ENCODE measurements around the gene ZBTB8A.
"Not testable (repeated sequence)": the region's sequence is repeated elsewhere in the genome, so short reads cannot be mapped to it uniquely, and the experiment has no call there.

ZBTB8A gene

DNA sequence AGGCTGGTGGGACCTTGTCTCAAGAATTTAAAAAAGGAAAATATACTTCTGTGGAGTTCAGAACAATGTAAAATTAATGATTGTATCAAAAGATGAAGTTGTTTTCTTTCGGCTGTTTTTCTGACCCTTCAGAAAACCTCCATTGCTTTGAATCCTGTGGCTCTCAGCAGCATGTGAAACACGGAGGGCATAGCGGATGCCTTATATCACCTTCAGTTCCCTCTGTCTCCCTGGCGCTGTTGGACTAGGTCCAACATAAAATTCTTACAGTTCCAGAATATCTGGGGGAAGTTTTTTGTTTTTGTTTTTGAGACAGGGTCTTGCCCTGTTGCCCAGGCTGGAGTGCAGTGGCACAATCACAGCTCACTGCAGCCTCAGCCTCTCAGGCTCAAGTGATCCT lies 7.4 kb downstream of the ZBTB8A start:
- no peaks in the 10 kb centered on the region; the same call in 1 of the 2 replicates for H3K79me2 ChIP-seq (ENCODE audit: insufficient read depth, low read depth)

DNA sequence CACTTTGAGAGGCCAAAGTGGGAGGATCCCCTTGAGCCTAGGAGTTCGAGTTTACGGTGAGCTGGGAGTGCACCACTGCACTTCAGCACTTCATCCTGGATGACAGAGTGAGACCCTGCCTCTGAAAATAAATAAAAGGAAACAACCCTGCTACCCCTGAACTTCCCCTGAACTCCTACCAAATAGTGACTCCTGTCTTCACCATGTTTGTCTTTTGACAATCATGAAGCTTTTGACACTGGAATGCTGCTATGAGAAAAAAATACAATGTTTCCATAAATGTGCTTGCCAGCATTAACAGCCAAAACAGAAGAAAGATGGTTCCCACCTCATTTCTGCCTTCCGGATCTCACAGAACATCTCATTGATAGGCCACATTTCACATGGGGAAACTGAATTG lies 10.4 kb downstream of the ZBTB8A start:
- no peak overlapping the region for H3K4me3 ChIP-seq (IDR thresholded peaks at IDR 0.05; ENCODE audit: insufficient read depth, low read depth, low read length)
- TF ChIP-seq, protein P1, sequence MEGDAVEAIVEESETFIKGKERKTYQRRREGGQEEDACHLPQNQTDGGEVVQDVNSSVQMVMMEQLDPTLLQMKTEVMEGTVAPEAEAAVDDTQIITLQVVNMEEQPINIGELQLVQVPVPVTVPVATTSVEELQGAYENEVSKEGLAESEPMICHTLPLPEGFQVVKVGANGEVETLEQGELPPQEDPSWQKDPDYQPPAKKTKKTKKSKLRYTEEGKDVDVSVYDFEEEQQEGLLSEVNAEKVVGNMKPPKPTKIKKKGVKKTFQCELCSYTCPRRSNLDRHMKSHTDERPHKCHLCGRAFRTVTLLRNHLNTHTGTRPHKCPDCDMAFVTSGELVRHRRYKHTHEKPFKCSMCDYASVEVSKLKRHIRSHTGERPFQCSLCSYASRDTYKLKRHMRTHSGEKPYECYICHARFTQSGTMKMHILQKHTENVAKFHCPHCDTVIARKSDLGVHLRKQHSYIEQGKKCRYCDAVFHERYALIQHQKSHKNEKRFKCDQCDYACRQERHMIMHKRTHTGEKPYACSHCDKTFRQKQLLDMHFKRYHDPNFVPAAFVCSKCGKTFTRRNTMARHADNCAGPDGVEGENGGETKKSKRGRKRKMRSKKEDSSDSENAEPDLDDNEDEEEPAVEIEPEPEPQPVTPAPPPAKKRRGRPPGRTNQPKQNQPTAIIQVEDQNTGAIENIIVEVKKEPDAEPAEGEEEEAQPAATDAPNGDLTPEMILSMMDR (conservative IDR thresholded peaks at IDR 0.05; ENCODE audit: low read depth, low read length) = no peak
- no peaks in the 10 kb centered on the region for H3K79me2 ChIP-seq (ENCODE audit: insufficient read depth, low read depth)
- no peak overlapping the region for H3K27ac ChIP-seq
- no peaks in the 10 kb centered on the region for H4K20me1 ChIP-seq (ENCODE audit: insufficient read depth)
- H2AFZ ChIP-seq (ENCODE audit: low read depth) = no peak overlapping the region
- H3K9ac ChIP-seq = no peak overlapping the region
- no peaks in the 10 kb centered on the region for H3K36me3 ChIP-seq (ENCODE audit: insufficient read depth)
- no peaks in the 10 kb centered on the region for H3K27me3 ChIP-seq (ENCODE audit: insufficient read depth, low read depth)
- no peaks in the 10 kb centered on the region for H3K4me1 ChIP-seq (ENCODE audit: low read depth, poor library complexity, severe bottlenecking)
- no peak overlapping the region for H3K4me2 ChIP-seq

More for the DNA sequence above, 7.4 kb downstream of the ZBTB8A start:
- no peak overlapping the region for H3K9ac ChIP-seq
- no peaks in the 10 kb centered on the region for H3K27me3 ChIP-seq (ENCODE audit: insufficient read depth, low read depth)
- no peaks in the 10 kb centered on the region for H3K4me1 ChIP-seq (ENCODE audit: low read depth, poor library complexity, severe bottlenecking)
- H2AFZ ChIP-seq (ENCODE audit: low read depth) = no peak overlapping the region
- no peaks in the 10 kb centered on the region for H4K20me1 ChIP-seq (ENCODE audit: insufficient read depth)
- TF ChIP-seq, protein P1 (conservative IDR thresholded peaks at IDR 0.05; ENCODE audit: low read depth, low read length) = no peak
- no peak overlapping the region for H3K4me2 ChIP-seq
- no peak overlapping the region for H3K27ac ChIP-seq
- no peaks in the 10 kb centered on the region for H3K36me3 ChIP-seq (ENCODE audit: insufficient read depth)
- H3K4me3 ChIP-seq (IDR thresholded peaks at IDR 0.05; ENCODE audit: insufficient read depth, low read depth, low read length) = no peak overlapping the region

DNA sequence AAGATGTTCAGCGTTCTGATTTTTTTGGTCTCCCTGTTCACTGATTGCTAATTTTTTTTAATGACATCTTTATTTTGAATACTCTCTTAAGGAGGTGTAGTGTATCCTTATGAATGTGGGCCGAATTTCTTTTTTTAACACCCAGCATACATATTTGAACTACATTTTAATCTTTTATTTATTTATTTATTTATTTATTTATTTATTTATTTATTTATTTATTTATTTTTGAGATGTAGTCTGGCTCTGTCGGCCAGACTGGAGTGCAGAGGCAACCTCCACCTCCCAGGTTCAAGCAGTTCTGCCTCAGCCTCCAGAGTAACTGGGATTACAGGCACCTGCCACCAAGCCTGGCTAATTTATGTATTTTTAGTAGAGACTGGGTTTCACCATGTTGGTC lies 15.1 kb downstream of the ZBTB8A start:
- no peak overlapping the region for H3K4me3 ChIP-seq (IDR thresholded peaks at IDR 0.05; ENCODE audit: insufficient read depth, low read depth, low read length)
- no peaks in the 10 kb centered on the region for H3K36me3 ChIP-seq (ENCODE audit: insufficient read depth)
- no peaks in the 10 kb centered on the region for H3K4me1 ChIP-seq (ENCODE audit: low read depth, poor library complexity, severe bottlenecking)
- no peaks in the 10 kb centered on the region for H4K20me1 ChIP-seq (ENCODE audit: insufficient read depth)
- no peaks in the 10 kb centered on the region for H3K79me2 ChIP-seq (ENCODE audit: insufficient read depth, low read depth)
- no peak overlapping the region for H3K9ac ChIP-seq
- H3K4me2 ChIP-seq = no peak overlapping the region
- H3K27me3 ChIP-seq (ENCODE audit: insufficient read depth, low read depth) = no peaks in the 10 kb centered on the region
- H3K27ac ChIP-seq = no peak overlapping the region
- TF ChIP-seq, protein P1 (conservative IDR thresholded peaks at IDR 0.05; ENCODE audit: low read depth, low read length) = no peak
- H2AFZ ChIP-seq (ENCODE audit: low read depth) = no peak overlapping the region

DNA sequence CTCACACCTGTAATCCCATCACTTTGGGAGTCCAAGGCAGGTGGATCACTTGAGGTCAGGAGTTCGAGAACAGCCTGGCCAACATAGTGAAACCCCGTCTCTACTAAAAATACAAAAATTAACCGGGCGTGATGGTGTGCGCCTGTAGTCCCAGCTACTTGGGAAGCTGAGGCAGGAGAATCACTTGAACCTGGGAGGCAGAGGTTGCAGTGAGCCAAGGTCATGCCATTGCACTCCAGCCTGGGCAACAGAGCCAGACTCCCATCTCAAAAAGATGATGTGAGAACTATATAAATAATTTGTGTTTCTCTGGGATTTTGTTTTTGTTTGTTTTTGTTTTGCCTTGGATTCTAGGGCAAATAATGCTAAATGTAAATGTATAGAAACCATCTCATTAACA lies 17.8 kb downstream of the ZBTB8A start:
- not testable (repeated sequence) for H4K20me1 ChIP-seq (ENCODE audit: insufficient read depth); H3K27ac ChIP-seq; H3K79me2 ChIP-seq (ENCODE audit: insufficient read depth, low read depth); H3K27me3 ChIP-seq (ENCODE audit: insufficient read depth, low read depth); H2AFZ ChIP-seq (ENCODE audit: low read depth); H3K4me3 ChIP-seq (IDR thresholded peaks at IDR 0.05; ENCODE audit: insufficient read depth, low read depth, low read length); H3K4me1 ChIP-seq (ENCODE audit: low read depth, poor library complexity, severe bottlenecking); H3K9ac ChIP-seq; H3K36me3 ChIP-seq (ENCODE audit: insufficient read depth); H3K4me2 ChIP-seq

DNA sequence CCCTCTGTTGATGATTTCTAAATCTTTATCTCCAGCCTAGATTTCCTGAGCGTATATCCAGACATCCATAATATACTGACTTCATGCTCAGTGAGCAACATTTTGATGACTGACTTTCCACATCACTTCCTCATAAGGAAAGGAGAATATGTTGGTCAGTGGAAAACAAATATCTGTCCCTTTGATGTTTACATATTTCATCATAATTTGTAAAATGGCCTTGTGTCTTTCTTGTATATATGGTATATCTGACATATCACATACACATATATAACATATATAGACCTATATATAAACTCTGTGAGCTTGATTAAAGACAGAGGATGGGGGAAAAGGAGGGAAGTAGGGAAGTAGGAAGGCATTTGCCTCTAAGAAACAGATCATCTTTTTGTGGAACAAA lies 18.6 kb downstream of the ZBTB8A start:
- H3K36me3 ChIP-seq (ENCODE audit: insufficient read depth) = no peaks in the 10 kb centered on the region
- H3K9ac ChIP-seq = no peak overlapping the region
- no peaks in the 10 kb centered on the region for H3K79me2 ChIP-seq (ENCODE audit: insufficient read depth, low read depth)
- no peaks in the 10 kb centered on the region for H3K4me1 ChIP-seq (ENCODE audit: low read depth, poor library complexity, severe bottlenecking)
- H3K4me2 ChIP-seq = no peak overlapping the region
- H3K27ac ChIP-seq = no peak overlapping the region
- TF ChIP-seq, protein P1 (conservative IDR thresholded peaks at IDR 0.05; ENCODE audit: low read depth, low read length) = no peak
- no peak overlapping the region for H3K4me3 ChIP-seq (IDR thresholded peaks at IDR 0.05; ENCODE audit: insufficient read depth, low read depth, low read length)
- no peak overlapping the region for H2AFZ ChIP-seq (ENCODE audit: low read depth)
- H4K20me1 ChIP-seq (ENCODE audit: insufficient read depth) = no peaks in the 10 kb centered on the region
- H3K27me3 ChIP-seq (ENCODE audit: insufficient read depth, low read depth) = no peaks in the 10 kb centered on the region
